SK-N-DZ (cell line): ENCODE results near the gene EEF1A1. TPM values are rescaled to one million over a fixed set of nuclear protein-coding genes. Genes with fewer than 3 reads are reported as not detected.
A peak's percentile ranks its signal among the peaks of the same experiment; 100 is the strongest.
"Not testable (repeated sequence)": the region's sequence is repeated elsewhere in the genome, so short reads cannot be mapped to it uniquely, and the experiment has no call there.

ENCODE experiments used
- DNase-seq: peaks from one replicate; pipeline ENCODE4 v3.0.0-alpha.2; 2015; ENCODE audit warnings: low spot score
- polyA plus RNA-seq, 2 experiments: library from polyadenylated mRNA; depleted of rRNA; stranded (reverse); fragments of >200 nt; gene quantifications; 2 replicates each; pipeline ENCODE4 v1.2.3, GENCODE V29; 2014

EEF1A1 gene
- 8,920 and 9,808 TPM in 2 replicates for polyA plus RNA-seq (2014; cell fraction: cytosol; rRNA removed)
- polyA plus RNA-seq (2014; cell fraction: nucleus; rRNA removed), result 3,279 and 4,441 TPM in 2 replicates

GRCh38 chr6:73520688-73521350, at the start of gene EEF1A1:
Gene EEF1A1, minus strand, starts transcription at chr6:73521032. Its CDS starts 1,006 bp downstream, at chr6:73520026.
- DNase-seq, result peak; percentile 99

- DNase-seq, result no peak
Observed at GRCh38 chr6:73569121-73569520, 48.3 kb upstream of the EEF1A1 start.

GRCh38 chr6:73566954-73567591, 46.2 kb upstream of the EEF1A1 start:
- DNase-seq, result no peak

GRCh38 chr6:73566486-73566871, 45.6 kb upstream of the EEF1A1 start:
- DNase-seq, result not testable (repeated sequence)

GRCh38 chr6:73565767-73566485, 45.1 kb upstream of the EEF1A1 start:
- DNase-seq, result no peak

- no peak for DNase-seq
Observed at GRCh38 chr6:73564578-73565345, 43.9 kb upstream of the EEF1A1 start.

- DNase-seq, result no peak
Observed at GRCh38 chr6:73562558-73562957, 41.7 kb upstream of the EEF1A1 start.

GRCh38 chr6:73560853-73561407, 40.1 kb upstream of the EEF1A1 start:
- DNase-seq, result no peak

- no peak for DNase-seq
Observed at GRCh38 chr6:73560182-73560732, 39.4 kb upstream of the EEF1A1 start.

GRCh38 chr6:73559399-73559794, 38.6 kb upstream of the EEF1A1 start:
- not testable (repeated sequence) for DNase-seq

GRCh38 chr6:73558624-73559398, 38.0 kb upstream of the EEF1A1 start:
- no peak for DNase-seq

- DNase-seq, result no peak
Observed at GRCh38 chr6:73556836-73557235, 36.0 kb upstream of the EEF1A1 start.

GRCh38 chr6:73555380-73555949, 34.6 kb upstream of the EEF1A1 start:
- DNase-seq, result not testable (repeated sequence)

GRCh38 chr6:73551115-73551514, 30.3 kb upstream of the EEF1A1 start:
- not testable (repeated sequence) for DNase-seq

- no peak for DNase-seq
Observed at GRCh38 chr6:73548458-73549446, 27.9 kb upstream of the EEF1A1 start.

- DNase-seq, result no peak
Observed at GRCh38 chr6:73547036-73547435, 26.2 kb upstream of the EEF1A1 start.

GRCh38 chr6:73542891-73543290, 22.1 kb upstream of the EEF1A1 start:
- DNase-seq, result no peak

GRCh38 chr6:73542481-73542880, 21.6 kb upstream of the EEF1A1 start:
- DNase-seq, result not testable (repeated sequence)
